NAMALWA (cell line): ENCODE data around the gene PVALEF.

Source experiments
- DNase-seq: peaks from one replicate; pipeline ENCODE4 v3.0.0-alpha.2; 2015; ENCODE audit warnings: low spot score

The PVALEF gene

DNA sequence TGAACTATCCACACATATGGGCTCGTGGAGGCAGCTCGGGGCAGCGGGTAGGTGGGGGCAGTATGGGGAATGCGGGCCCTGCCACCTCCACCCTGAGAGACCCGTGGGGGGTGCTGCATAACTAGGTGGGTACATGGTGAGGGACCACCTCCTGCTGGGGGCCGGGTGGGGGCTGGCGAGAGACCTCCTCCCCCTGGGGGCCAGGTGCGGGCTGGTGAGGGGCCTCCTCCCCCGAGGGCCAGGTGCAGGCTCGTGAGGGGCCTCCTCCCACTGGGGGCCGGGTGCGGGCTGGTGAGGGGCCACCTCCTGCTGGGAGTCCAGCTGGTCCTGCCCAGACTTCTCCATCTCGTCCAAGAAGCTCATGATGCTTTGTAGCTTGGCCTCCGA is 32.1 kb downstream of the PVALEF start:
- no peak for DNase-seq

DNA sequence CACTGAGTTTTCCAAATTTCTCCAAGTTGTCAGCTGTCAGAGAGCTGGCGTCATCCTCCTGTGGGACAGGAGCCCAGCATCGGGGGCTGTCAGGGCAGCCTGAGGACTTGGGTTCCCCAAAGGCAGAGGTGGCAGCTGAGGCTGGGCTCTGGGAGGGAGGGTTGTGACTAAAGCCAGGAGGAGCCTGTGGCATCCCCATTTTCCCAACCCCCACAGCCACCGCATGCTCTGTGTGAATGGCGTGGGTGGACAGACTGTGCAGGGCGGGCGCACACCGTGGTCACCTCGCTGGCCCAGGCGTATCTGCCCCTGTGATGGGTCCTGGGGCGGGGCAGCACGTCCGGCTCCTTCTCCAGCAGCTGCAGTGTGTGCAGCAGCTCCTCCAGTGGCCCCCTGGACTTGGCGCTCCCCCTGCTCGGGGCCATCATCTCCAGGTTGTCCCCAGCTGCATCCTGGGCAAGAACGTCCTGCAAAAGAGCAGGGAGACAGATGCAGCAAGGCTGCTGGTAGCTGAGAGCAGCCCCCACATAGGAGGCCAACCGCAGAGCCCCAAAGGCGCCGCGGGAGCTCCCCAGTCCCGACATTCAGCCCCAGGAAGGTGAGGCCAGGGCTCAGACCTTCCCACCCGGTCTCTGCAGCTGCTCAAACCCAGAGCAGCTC is 32.7 kb downstream of the PVALEF start:
- DNase-seq, result no peak

GRCh38 chr17:81198826-81199481 is 33.6 kb downstream of the PVALEF start:
- DNase-seq, result no peak

DNA sequence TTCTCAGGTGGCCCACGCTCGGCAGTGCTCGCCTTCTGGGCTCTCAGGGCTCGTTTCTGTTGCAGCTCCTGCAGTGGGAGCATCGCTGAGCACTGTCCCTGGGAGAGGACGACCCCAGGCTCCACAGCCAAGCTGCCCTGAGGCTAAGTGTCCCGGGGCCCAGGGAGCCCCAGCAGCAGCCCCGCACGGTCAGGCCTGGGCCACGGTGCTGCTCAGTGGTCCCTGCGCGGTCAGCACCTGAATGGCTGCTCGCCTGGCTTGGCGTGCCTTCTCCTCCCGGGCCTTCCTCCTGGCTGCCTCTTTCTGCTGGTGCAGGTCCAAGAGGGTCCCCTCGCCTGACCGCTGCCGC is 34.1 kb downstream of the PVALEF start:
- DNase-seq, result no peak

DNA sequence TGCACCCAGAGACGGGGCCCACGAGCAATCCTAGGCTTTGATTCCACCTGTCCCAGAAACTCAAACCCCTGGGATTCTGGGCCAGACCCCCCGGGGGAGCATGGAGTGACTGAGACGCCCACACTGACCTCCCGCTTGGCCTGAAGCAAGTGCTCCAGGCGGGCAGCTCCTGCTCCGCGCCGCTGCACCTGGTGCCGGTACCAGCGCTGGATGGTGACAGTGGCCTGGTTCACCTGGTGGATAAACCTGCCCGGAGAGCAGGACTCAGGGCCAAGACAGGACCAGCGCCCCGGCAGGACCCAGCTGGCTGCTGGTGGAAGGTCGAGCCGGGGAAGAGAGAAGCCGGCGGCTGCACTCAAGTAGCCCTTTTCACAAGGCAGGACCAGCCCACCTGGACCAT is 34.9 kb downstream of the PVALEF start:
- no peak for DNase-seq

GRCh38 chr17:81200695-81201580 is 35.6 kb downstream of the PVALEF start:
- peak; percentile 84 for DNase-seq

DNA sequence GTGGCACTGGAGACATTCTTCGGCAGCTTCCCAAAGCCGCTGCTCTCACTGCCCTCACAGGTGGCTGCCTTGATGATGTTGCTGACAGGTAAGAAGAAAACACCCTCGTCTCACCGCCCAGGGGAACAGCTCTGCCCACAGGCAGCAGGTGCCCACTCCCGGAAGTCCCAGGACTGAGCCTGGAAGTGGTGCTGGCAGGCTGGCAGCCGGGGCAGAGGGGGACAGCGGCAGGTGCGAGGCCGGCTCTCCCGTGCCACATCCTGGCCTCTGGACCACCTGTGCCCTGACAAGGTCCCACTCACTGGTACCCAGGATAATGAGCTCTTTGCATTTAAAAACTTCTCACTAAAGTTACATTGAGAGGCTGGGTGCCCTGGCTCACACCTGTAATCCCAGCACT is 37.0 kb downstream of the PVALEF start:
- DNase-seq, result no peak

DNA sequence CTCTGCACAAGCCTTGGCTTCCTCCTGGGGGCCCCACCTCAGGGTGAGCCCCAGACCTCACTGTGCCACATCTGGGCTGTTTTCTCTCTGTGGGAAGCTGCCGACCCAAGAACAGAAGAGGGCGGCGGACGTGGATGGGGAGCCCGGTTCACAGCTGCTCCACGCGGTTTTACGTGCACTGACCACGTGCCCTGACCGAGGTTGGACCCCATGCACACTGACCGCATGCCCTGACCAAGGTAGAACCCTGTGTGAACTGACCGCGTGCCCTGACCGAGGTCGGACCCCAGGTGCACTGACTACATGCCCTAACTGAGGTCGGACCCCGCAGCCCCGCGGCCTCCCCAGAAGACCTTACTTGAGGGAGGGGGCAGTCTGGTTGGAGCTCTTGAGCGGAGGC is 37.8 kb downstream of the PVALEF start:
- no peak for DNase-seq

DNA sequence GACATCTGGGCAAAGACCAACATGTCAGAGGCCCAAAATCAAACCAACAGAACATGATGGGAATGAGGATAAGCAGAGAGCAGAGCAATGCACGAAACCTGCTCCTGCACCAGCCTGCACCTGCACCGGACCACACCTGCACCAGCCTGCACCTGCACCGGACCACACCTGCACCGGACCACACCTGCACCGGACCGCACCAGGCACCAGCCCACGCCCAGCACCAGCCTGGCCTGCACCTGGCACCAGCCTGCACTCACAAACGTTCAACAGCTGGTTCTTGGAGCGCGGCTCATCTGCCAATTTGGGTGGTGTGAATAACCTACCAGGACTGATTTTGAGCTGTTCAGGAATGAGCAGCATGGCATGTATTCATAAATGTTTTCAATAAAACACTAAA is 39.3 kb downstream of the PVALEF start:
- DNase-seq, result peak; percentile 30

DNA sequence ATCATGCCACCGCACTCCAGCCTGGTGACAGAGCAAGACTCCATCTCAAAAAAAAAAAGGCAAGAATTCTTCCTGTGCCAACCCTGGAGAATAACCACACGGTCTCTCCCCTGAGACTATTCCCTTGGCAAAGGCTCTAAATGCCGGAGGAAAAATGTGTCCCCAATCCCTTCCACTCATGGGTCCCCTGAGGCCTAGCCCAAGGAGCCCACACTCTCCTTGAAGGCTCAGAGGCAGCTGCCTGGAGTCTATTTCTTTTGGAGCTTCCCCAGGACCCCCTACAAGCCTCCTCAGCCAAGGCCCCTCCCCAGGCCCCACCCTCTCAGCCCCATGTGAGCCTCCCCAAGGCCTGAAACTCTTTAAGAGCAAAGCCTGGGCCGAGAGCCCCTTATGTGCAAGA is 40.9 kb downstream of the PVALEF start:
- DNase-seq, result no peak

DNA sequence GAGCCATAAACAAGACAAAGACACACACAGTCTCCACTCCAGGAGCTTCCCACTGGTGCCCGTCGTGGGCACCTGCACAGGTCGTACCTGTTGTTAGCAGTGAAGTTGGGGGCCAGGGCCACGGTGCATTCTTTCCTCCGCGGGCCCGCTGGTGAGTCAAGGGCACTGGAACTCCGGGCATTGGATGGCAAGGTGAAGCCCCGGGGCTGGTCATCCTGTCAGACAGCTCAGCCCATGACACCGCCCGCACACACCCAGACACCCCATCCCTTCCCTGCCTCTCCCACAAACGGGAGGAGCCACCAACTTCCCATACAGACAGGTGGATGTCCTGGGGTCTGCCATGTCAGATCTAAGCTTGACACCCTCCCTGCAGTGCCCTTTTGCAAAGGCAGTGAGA is 41.4 kb downstream of the PVALEF start:
- no peak for DNase-seq

DNA sequence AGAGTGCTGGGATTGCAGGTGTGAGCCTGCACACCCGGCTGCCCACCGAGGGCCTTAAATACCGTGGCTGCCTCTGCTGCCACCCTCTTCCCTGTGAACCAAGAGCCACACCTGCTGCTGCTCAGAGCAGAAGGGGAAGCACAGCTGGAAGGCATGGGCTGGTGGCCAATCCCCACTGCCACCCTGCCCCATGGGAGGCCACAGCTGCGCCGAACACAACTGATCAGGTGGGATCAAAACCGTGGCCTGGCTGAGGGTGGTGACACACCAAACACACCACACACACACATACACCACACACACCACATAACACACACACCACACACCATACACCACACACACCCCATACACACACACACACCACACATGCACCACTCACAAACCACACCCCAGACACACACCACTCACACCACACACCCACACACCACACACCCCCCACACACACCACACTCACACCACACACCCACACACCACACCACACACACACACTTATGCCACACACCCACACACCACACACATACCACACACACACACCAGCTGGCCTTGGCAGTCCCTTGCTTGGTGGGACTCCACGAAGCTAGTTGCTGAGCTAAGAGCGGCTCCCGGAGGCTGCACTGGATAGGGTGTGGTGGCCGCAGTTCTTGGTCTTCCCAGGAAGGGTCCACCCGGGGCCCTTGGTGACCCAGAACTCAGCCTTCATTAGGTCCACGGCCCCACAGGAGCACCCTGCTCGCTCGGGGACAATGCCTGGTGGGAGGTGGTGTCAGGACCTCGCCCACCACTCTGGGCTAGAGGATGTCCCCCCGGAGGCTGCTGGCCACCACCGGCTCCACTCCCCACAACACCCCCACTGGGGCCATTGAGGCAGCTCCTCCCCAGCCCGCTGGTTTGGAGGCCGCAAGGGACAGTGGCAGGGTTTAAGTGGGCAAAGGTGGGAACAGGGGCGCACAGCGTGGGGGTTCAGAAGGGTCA is 42.6 kb downstream of the PVALEF start:
- DNase-seq, result peak; percentile 88

GRCh38 chr17:81208651-81209050 is 43.3 kb downstream of the PVALEF start:
- DNase-seq, result no peak

DNA sequence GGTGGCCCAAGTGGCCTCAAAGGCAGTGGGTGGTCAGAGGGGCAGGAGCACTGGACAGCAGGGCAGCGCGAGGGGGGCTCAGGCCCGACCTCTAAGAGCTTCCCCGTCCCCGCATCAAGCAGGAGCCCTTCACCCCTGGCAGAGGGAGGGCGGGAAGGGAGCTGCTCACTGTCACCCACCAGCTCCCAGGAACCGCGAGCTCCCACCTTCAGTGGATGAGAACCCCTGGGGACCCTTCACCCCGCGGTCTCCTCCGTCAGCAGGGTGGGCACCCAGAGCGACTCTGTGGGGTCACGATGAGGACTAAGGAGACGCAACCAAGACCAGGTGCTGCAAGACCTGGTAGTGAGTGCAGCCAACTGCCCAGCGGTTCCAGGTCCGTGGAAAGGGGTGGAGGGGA is 43.8 kb downstream of the PVALEF start:
- no peak for DNase-seq

- DNase-seq, result no peak
These were observed 45.2 kb downstream of the PVALEF start for GRCh38 chr17:81210466-81210865.

GRCh38 chr17:81210868-81211267 is 45.6 kb downstream of the PVALEF start:
- peak; percentile 28 for DNase-seq

GRCh38 chr17:81212365-81212764 is 47.1 kb downstream of the PVALEF start:
- DNase-seq, result no peak

- no peak for DNase-seq
These were observed 48.7 kb downstream of the PVALEF start for GRCh38 chr17:81213978-81214377.

DNA sequence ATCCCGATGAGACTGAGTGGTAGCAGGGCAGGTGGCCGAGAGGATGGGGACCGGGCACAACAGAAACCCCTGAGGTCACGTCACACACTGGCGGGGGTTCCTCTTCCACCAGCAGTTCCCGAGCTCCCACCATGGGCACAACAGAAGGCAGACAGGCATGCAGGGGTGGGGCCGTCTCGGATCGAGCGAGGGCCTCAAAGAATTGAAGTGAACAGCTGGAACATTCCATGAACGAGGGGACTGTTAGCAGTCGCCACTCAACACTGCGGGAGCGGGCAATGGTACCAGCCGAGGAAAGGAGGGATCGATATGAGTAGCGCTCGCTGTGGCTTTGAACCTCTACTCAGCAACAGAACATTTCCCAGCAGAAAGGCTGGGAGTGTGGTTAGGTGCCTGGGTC is 52.2 kb downstream of the PVALEF start:
- no peak for DNase-seq

GRCh38 chr17:81218459-81218858 is 53.2 kb downstream of the PVALEF start:
- DNase-seq, result no peak

DNA sequence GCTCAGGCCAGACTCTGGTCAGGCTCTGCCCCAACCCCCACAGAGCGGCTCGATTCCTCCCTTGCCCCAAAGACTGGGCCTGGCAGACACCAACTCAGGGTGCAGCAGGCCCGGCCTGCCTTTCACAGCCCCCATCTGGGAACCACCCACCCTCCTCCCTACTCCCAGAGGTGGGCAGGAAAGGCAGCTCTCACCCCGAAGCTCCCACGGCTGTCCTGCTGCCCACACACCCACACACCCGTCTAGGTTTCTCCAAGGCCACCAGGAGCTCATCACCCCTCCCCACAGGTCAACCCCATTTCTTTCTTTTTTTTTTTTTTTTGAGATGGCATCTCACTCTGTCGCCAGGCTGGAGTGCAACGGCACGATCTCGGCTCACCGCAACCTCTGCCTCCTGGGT is 53.7 kb downstream of the PVALEF start:
- no peak for DNase-seq
